ENCODE results near the gene SPHK1. TPM values are rescaled to one million over a fixed set of nuclear protein-coding genes. Genes with fewer than 3 reads are reported as not detected.

The SPHK1 gene
- total and polyA plus RNA-seq, 12 donors, result 0.53 to 15.3 (median 4.7) TPM

- peak overlapping the region in 1 of 5 donors; percentile 34 for H3K27ac ChIP-seq
Observed at GRCh38 chr17:76420356-76421043, 36.1 kb downstream of the SPHK1 start.

GRCh38 chr17:76421044-76421407, 36.6 kb downstream of the SPHK1 start:
- no peaks in the 10 kb centered on the region for H3K9me3 ChIP-seq (replicated peaks in 1 of 3)
- DNase-seq, result no peak
- H3K36me3 ChIP-seq (replicated peaks in 1 of 2), result no peaks in the 10 kb centered on the region
- intact Hi-C loops (cut with DNase I), result no loop called here
- H3K4me1 ChIP-seq (replicated peaks in 1 of 2), result peaks cover 6 to 24% of the 10 kb centered on the region in 2 donors
- TF ChIP-seq CTCF (IDR thresholded peaks at IDR 0.05), result no peak
- no peak for TF ChIP-seq POLR2A (IDR thresholded peaks at IDR 0.05)
- H3K27ac ChIP-seq, result no peak overlapping the region
- 56 to 73% (median 70%) methylated on average over 7 of the region's 7 CpGs for WGBS, 4 donors
- H3K4me3 ChIP-seq, result no peak overlapping the region
- H3K27me3 ChIP-seq, result no peaks in the 10 kb centered on the region

More at GRCh38 chr17:76420356-76421043, 36.1 kb downstream of the SPHK1 start:
- 72 to 79% (median 75%) methylated on average over 10 of the region's 10 CpGs for WGBS, 4 donors
- no peak overlapping the region for H3K4me3 ChIP-seq
- TF ChIP-seq POLR2A (IDR thresholded peaks at IDR 0.05), result no peak
- no peak for TF ChIP-seq CTCF (IDR thresholded peaks at IDR 0.05)
- no peak for DNase-seq
- H3K9me3 ChIP-seq (replicated peaks in 1 of 3), result no peaks in the 10 kb centered on the region
- intact Hi-C loops (cut with DNase I), result no loop called here
- H3K4me1 ChIP-seq (replicated peaks in 1 of 2), result peaks cover 6 to 24% of the 10 kb centered on the region in 2 donors
- no peaks in the 10 kb centered on the region for H3K27me3 ChIP-seq
- no peaks in the 10 kb centered on the region for H3K36me3 ChIP-seq (replicated peaks in 1 of 2)

- no peak overlapping the region for H3K27ac ChIP-seq
- 94 to 99% (median 98%) methylated on average over 8 of the region's 8 CpGs for WGBS, 4 donors
- DNase-seq, result no peak
Observed at GRCh38 chr17:76422406-76422805, 38.0 kb downstream of the SPHK1 start.

GRCh38 chr17:76422860-76423259, 38.5 kb downstream of the SPHK1 start:
- no peak overlapping the region for H3K27ac ChIP-seq
- H3K36me3 ChIP-seq (replicated peaks in 1 of 2), result no peaks in the 10 kb centered on the region
- no peak for TF ChIP-seq CTCF (IDR thresholded peaks at IDR 0.05)
- TF ChIP-seq POLR2A (IDR thresholded peaks at IDR 0.05), result no peak
- no peak overlapping the region for H3K4me3 ChIP-seq
- H3K27me3 ChIP-seq, result no peaks in the 10 kb centered on the region
- WGBS, 4 donors, result 92 to 98% (median 96%) methylated on average over 6 of the region's 6 CpGs
- no peaks in the 10 kb centered on the region for H3K9me3 ChIP-seq (replicated peaks in 1 of 3)
- no peak for DNase-seq
- intact Hi-C loops (cut with DNase I), result no loop called here
- peaks cover 6 to 25% of the 10 kb centered on the region in 2 donors for H3K4me1 ChIP-seq (replicated peaks in 1 of 2)

More at GRCh38 chr17:76422406-76422805, 38.0 kb downstream of the SPHK1 start:
- TF ChIP-seq CTCF (IDR thresholded peaks at IDR 0.05) (no peak), POLR2A (IDR thresholded peaks at IDR 0.05) (no peak)
- Histone ChIP-seq H3K4me3 (no peak overlapping the region), H3K9me3 (replicated peaks in 1 of 3) (no peaks in the 10 kb centered on the region), H3K36me3 (replicated peaks in 1 of 2) (no peaks in the 10 kb centered on the region), H3K27me3 (no peaks in the 10 kb centered on the region), H3K4me1 (replicated peaks in 1 of 2) (peaks cover 6 to 21% of the 10 kb centered on the region in 2 donors)
- intact Hi-C loops (cut with DNase I), result no loop called here
